ENCODE measurements around the gene RSRC1. TPM values are rescaled to one million over a fixed set of nuclear protein-coding genes. Genes with fewer than 3 reads are reported as not detected.

Gene RSRC1
- total and polyA plus RNA-seq, 2 donors (not counting 1 experiment from before 2014, with no cell fraction given): 12.6 to 43.1 TPM

GRCh38 chr3:158453865-158454264 is 344.0 kb downstream of the RSRC1 start:
- Histone ChIP-seq H3K27ac (ENCODE audit: insufficient read depth, low read length) (no peak overlapping the region), H3K9ac (ENCODE audit: insufficient read depth, low read length) (no peak overlapping the region), H4K20me1 (ENCODE audit: control insufficient read depth, extremely low read depth, insufficient read depth, low read length) (no peaks in the 10 kb centered on the region), H3K4me3 (replicated peaks in 1 of 4; ENCODE audit: control extremely low read depth in 1 of 4, insufficient read depth in 1 of 4, low read depth in 3 of 4, low read length in 4 of 4) (no peak overlapping the region), H2AFZ (ENCODE audit: low read length) (no peak overlapping the region), H3K79me2 (ENCODE audit: control insufficient read depth, insufficient read depth, low read length) (no peaks in the 10 kb centered on the region), H3K36me3 (ENCODE audit: control insufficient read depth, insufficient read depth, low read length) (no peaks in the 10 kb centered on the region), H3K9me3 (ENCODE audit: control insufficient read depth, insufficient read depth, low read depth, low read length) (no peaks in the 10 kb centered on the region), H3K27me3 (ENCODE audit: control insufficient read depth, insufficient read depth, low read length) (no peaks in the 10 kb centered on the region), H3K4me1 (ENCODE audit: control insufficient read depth, extremely low read depth, insufficient read depth, low read length) (no peaks in the 10 kb centered on the region), H3K4me2 (ENCODE audit: extremely low read depth, insufficient read depth, low read length) (no peak overlapping the region)
- no peak for TF ChIP-seq EZH2 (IDR thresholded peaks at IDR 0.05; ENCODE audit: low read length, missing control alignments)
- TF ChIP-seq CTCF (conservative IDR thresholded peaks at IDR 0.05 in 1 of 2, IDR thresholded peaks at IDR 0.05 in 1 of 2; ENCODE audit: low read depth in 1 of 2, low read length in 2 of 2): no peak
- no peak for DNase-seq (ENCODE audit: low read depth in 2 of 2)

GRCh38 chr3:158455406-158455805 is 345.5 kb downstream of the RSRC1 start:
- Histone ChIP-seq H3K27ac (ENCODE audit: insufficient read depth, low read length) (no peak overlapping the region), H3K9me3 (ENCODE audit: control insufficient read depth, insufficient read depth, low read depth, low read length) (no peaks in the 10 kb centered on the region), H3K36me3 (ENCODE audit: control insufficient read depth, insufficient read depth, low read length) (no peaks in the 10 kb centered on the region), H3K4me1 (ENCODE audit: control insufficient read depth, extremely low read depth, insufficient read depth, low read length) (no peaks in the 10 kb centered on the region), H3K4me3 (replicated peaks in 1 of 4; ENCODE audit: control extremely low read depth in 1 of 4, insufficient read depth in 1 of 4, low read depth in 3 of 4, low read length in 4 of 4) (no peak overlapping the region), H3K27me3 (ENCODE audit: control insufficient read depth, insufficient read depth, low read length) (no peaks in the 10 kb centered on the region), H3K4me2 (ENCODE audit: extremely low read depth, insufficient read depth, low read length) (no peak overlapping the region), H3K79me2 (ENCODE audit: control insufficient read depth, insufficient read depth, low read length) (no peaks in the 10 kb centered on the region), H2AFZ (ENCODE audit: low read length) (no peak overlapping the region), H4K20me1 (ENCODE audit: control insufficient read depth, extremely low read depth, insufficient read depth, low read length) (no peaks in the 10 kb centered on the region), H3K9ac (ENCODE audit: insufficient read depth, low read length) (no peak overlapping the region)
- TF ChIP-seq CTCF (conservative IDR thresholded peaks at IDR 0.05 in 1 of 2, IDR thresholded peaks at IDR 0.05 in 1 of 2; ENCODE audit: low read depth in 1 of 2, low read length in 2 of 2): no peak
- no peak for DNase-seq (ENCODE audit: low read depth in 2 of 2)

- H3K79me2 ChIP-seq (ENCODE audit: control insufficient read depth, insufficient read depth, low read length): no peaks in the 10 kb centered on the region
- H3K27me3 ChIP-seq (ENCODE audit: control insufficient read depth, insufficient read depth, low read length): no peaks in the 10 kb centered on the region
- no peaks in the 10 kb centered on the region for H3K9me3 ChIP-seq (ENCODE audit: control insufficient read depth, insufficient read depth, low read depth, low read length)
- H3K4me2 ChIP-seq (ENCODE audit: extremely low read depth, insufficient read depth, low read length): no peak overlapping the region
- no peak overlapping the region for H3K27ac ChIP-seq (ENCODE audit: insufficient read depth, low read length)
- H3K4me1 ChIP-seq (ENCODE audit: control insufficient read depth, extremely low read depth, insufficient read depth, low read length): no peaks in the 10 kb centered on the region
- H4K20me1 ChIP-seq (ENCODE audit: control insufficient read depth, extremely low read depth, insufficient read depth, low read length): no peaks in the 10 kb centered on the region
- DNase-seq (ENCODE audit: low read depth in 2 of 2): peak; percentile 4 to 47
- TF ChIP-seq CTCF (conservative IDR thresholded peaks at IDR 0.05 in 1 of 2, IDR thresholded peaks at IDR 0.05 in 1 of 2; ENCODE audit: low read depth in 1 of 2, low read length in 2 of 2): no peak
- no peak for TF ChIP-seq EZH2 (IDR thresholded peaks at IDR 0.05; ENCODE audit: low read length, missing control alignments)
- H3K36me3 ChIP-seq (ENCODE audit: control insufficient read depth, insufficient read depth, low read length): no peaks in the 10 kb centered on the region
- H2AFZ ChIP-seq (ENCODE audit: low read length): no peak overlapping the region
- H3K9ac ChIP-seq (ENCODE audit: insufficient read depth, low read length): no peak overlapping the region
- no peak overlapping the region for H3K4me3 ChIP-seq (replicated peaks in 1 of 4; ENCODE audit: control extremely low read depth in 1 of 4, insufficient read depth in 1 of 4, low read depth in 3 of 4, low read length in 4 of 4)
Observed at GRCh38 chr3:158456114-158456513, 346.2 kb downstream of the RSRC1 start.
